Mesenchymal stem cell (in vitro differentiated cells and primary cell): Measurements from ENCODE around the gene PBX1.

Experiments
- DNase-seq: peaks from one replicate; pipeline ENCODE4 v3.0.0-alpha.2; 2013
- H2AFZ ChIP-seq: one replicate; pipeline ENCODE4 v1.6.1; 2013; ENCODE audit warnings: low read depth, mild to moderate bottlenecking, control low read depth, inconsistent platforms, low read length, moderate library complexity
- H2AK5ac ChIP-seq: 2 replicates; pipeline ENCODE4 v1.6.1; 2013; ENCODE audit warnings: low read length, moderate library complexity, mild to moderate bottlenecking, inconsistent platforms; ENCODE audit not compliant: severe bottlenecking
- H2BK120ac ChIP-seq: one replicate; pipeline ENCODE4 v1.6.1; 2013; ENCODE audit warnings: low read depth, mild to moderate bottlenecking, inconsistent platforms, low read length, moderate library complexity
- H2BK12ac ChIP-seq, 2 experiments: one replicate each; pipeline ENCODE4 v1.6.1; 2013; ENCODE audit warnings: inconsistent platforms in 2 of 2, low read length in 2 of 2, mild to moderate bottlenecking in 2 of 2, moderate library complexity in 2 of 2, control low read depth in 1 of 2
- H2BK15ac ChIP-seq: one replicate; pipeline ENCODE4 v1.6.1; 2013; ENCODE audit warnings: mild to moderate bottlenecking, low read depth, inconsistent platforms; ENCODE audit not compliant: poor library complexity, severe bottlenecking
- H2BK5ac ChIP-seq: 2 replicates; pipeline ENCODE4 v1.6.1; 2013; ENCODE audit warnings: low read depth, mild to moderate bottlenecking, low read length, control low read depth, inconsistent platforms; ENCODE audit not compliant: poor library complexity, severe bottlenecking
- H3K14ac ChIP-seq, 2 experiments: one replicate each; pipeline ENCODE4 v1.6.1; 2013; ENCODE audit warnings: inconsistent platforms in 2 of 2, low read length in 2 of 2, control low read depth in 1 of 2, mild to moderate bottlenecking in 1 of 2, moderate library complexity in 1 of 2
- H3K18ac ChIP-seq, 2 experiments: one replicate each; pipeline ENCODE4 v1.6.1; 2013; ENCODE audit warnings: inconsistent platforms in 2 of 2, low read length in 2 of 2, control low read depth in 1 of 2, low read depth in 1 of 2, mild to moderate bottlenecking in 1 of 2
- H3K23ac ChIP-seq, 2 experiments: one replicate each; pipeline ENCODE4 v1.6.1; 2013; ENCODE audit warnings: inconsistent platforms in 2 of 2, low read length in 2 of 2, mild to moderate bottlenecking in 2 of 2, moderate library complexity in 2 of 2, control low read depth in 1 of 2
- H3K27ac ChIP-seq: 2 replicates; pipeline ENCODE4 v1.5.1; 2013; ENCODE audit warnings: mild to moderate bottlenecking, moderate library complexity, low read length, control low read depth, inconsistent platforms; ENCODE audit not compliant: poor library complexity, severe bottlenecking
- H3K27me3 ChIP-seq, 2 experiments: 2 replicates each; pipeline versions ENCODE4 v1.6.1 to v1.7.0; 2013; ENCODE audit warnings: low read length in 2 of 2, mild to moderate bottlenecking in 2 of 2, moderate library complexity in 2 of 2, control low read depth in 1 of 2, inconsistent platforms in 1 of 2; ENCODE audit not compliant: control insufficient read depth in 1 of 2, insufficient read depth in 1 of 2
- H3K36me3 ChIP-seq, 2 experiments: 2 replicates each; pipeline versions ENCODE4 v1.6.1 to v1.7.0; 2013; ENCODE audit warnings: low read length in 2 of 2, control low read depth in 1 of 2, inconsistent platforms in 1 of 2, low read depth in 1 of 2, mild to moderate bottlenecking in 1 of 2; ENCODE audit not compliant: insufficient read depth in 2 of 2, control insufficient read depth in 1 of 2
- H3K4ac ChIP-seq, 2 experiments: one replicate each; pipeline ENCODE4 v1.6.1; 2013; ENCODE audit warnings: inconsistent platforms in 2 of 2, low read length in 2 of 2, mild to moderate bottlenecking in 2 of 2, moderate library complexity in 2 of 2, control low read depth in 1 of 2, low read depth in 1 of 2
- H3K4me1 ChIP-seq: 2 replicates; pipeline ENCODE4 v1.6.1; 2013; ENCODE audit warnings: low read depth, low read length, control low read depth; ENCODE audit not compliant: control insufficient read depth, insufficient read depth
- H3K4me2 ChIP-seq: 2 replicates; pipeline ENCODE4 v1.6.1; 2013; ENCODE audit warnings: low read length, mild to moderate bottlenecking, inconsistent platforms; ENCODE audit not compliant: poor library complexity, severe bottlenecking
- H3K4me3 ChIP-seq, 2 experiments: 2 replicates each; pipeline versions ENCODE4 v1.5.1 to v1.7.0; 2013; ENCODE audit warnings: low read length in 2 of 2, mild to moderate bottlenecking in 2 of 2, control low read depth in 1 of 2, low read depth in 1 of 2; ENCODE audit not compliant: insufficient read depth in 1 of 2
- H3K79me1 ChIP-seq: replicated peaks from 2 replicates; pipeline ENCODE4 v1.6.1; 2013; ENCODE audit warnings: mild to moderate bottlenecking, control low read depth, low read length, inconsistent platforms; ENCODE audit not compliant: poor library complexity, severe bottlenecking
- H3K9ac ChIP-seq: 2 replicates; pipeline ENCODE4 v1.7.0; 2013; ENCODE audit warnings: mild to moderate bottlenecking, low read length, moderate library complexity
- H3K9me3 ChIP-seq: 2 replicates; pipeline ENCODE4 v1.7.0; 2013; ENCODE audit warnings: mild to moderate bottlenecking, low read length; ENCODE audit not compliant: control insufficient read depth
- H4K8ac ChIP-seq: one replicate; pipeline ENCODE4 v1.6.1; 2013; ENCODE audit warnings: inconsistent platforms, mild to moderate bottlenecking, low read length, moderate library complexity
- H4K91ac ChIP-seq: one replicate; pipeline ENCODE4 v1.6.1; 2013; ENCODE audit warnings: mild to moderate bottlenecking, low read length, inconsistent platforms
- WGBS: methylation state at CpG from one replicate; pipeline ENCODE4 v1.1.7; 2013; ENCODE audit warnings: mixed read lengths; 5-methylcytosine and 5-hydroxymethylcytosine counted together

Gene PBX1

GRCh38 chr1:164709126-164709525, 150.1 kb downstream of the PBX1 start:
- peak; percentile 67 for DNase-seq
- Histone ChIP-seq H3K23ac (no peak overlapping the region), H3K27ac (no peak overlapping the region), H2AK5ac (no peak overlapping the region), H3K14ac (no peak overlapping the region), H3K79me1 (peaks cover 2% of the 10 kb centered on the region), H3K9me3 (no peaks in the 10 kb centered on the region), H3K27me3 (no peaks in the 10 kb centered on the region), H2BK15ac (no peak overlapping the region), H4K91ac (no peak overlapping the region), H3K18ac (peak overlapping the region in 1 of 2 experiments; percentile 54), H3K9ac (no peak overlapping the region), H3K4me2 (no peak overlapping the region), H3K4ac (no peak overlapping the region), H3K4me1 (peaks cover 3% of the 10 kb centered on the region), H2BK120ac (no peak overlapping the region), H3K36me3 (peaks cover 0 to 3% of the 10 kb centered on the region in 2 experiments), H4K8ac (peak overlapping the region; percentile 5), H2BK5ac (no peak overlapping the region), H2BK12ac (peak overlapping the region; percentile 2 to 27), H2AFZ (no peak overlapping the region), H3K4me3 (no peak overlapping the region)
- WGBS = 82% methylated on average over 4 of the region's 4 CpGs

GRCh38 chr1:164709541-164710278, 150.7 kb downstream of the PBX1 start:
- WGBS = 81% methylated on average over 9 of the region's 10 CpGs

GRCh38 chr1:164712131-164713036, 153.4 kb downstream of the PBX1 start:
- Histone ChIP-seq H3K4me2 (no peak overlapping the region), H3K27ac (no peak overlapping the region), H2BK12ac (no peak overlapping the region), H3K14ac (no peak overlapping the region), H3K4me3 (no peak overlapping the region), H4K91ac (no peak overlapping the region), H3K9me3 (no peaks in the 10 kb centered on the region), H2BK5ac (no peak overlapping the region), H3K23ac (no peak overlapping the region), H4K8ac (no peak overlapping the region), H2BK15ac (no peak overlapping the region), H2AFZ (no peak overlapping the region), H2AK5ac (no peak overlapping the region), H3K4me1 (peaks cover 3% of the 10 kb centered on the region), H3K4ac (no peak overlapping the region), H3K27me3 (peaks cover 0 to 2% of the 10 kb centered on the region in 2 experiments), H3K36me3 (peaks cover 0 to 3% of the 10 kb centered on the region in 2 experiments), H3K18ac (no peak overlapping the region), H3K79me1 (peaks cover 4% of the 10 kb centered on the region), H3K9ac (peak overlapping the region; percentile 61), H2BK120ac (no peak overlapping the region)
- 79% methylated on average over 25 of the region's 25 CpGs for WGBS
- DNase-seq = no peak

More at GRCh38 chr1:164709541-164710278, 150.7 kb downstream of the PBX1 start:
- no peak overlapping the region for H2BK12ac ChIP-seq
- no peaks in the 10 kb centered on the region for H3K27me3 ChIP-seq
- no peak overlapping the region for H4K91ac ChIP-seq
- no peak overlapping the region for H3K4me2 ChIP-seq
- peaks cover 3% of the 10 kb centered on the region for H3K4me1 ChIP-seq
- no peak overlapping the region for H3K14ac ChIP-seq
- H2BK120ac ChIP-seq = no peak overlapping the region
- H3K23ac ChIP-seq = no peak overlapping the region
- no peak overlapping the region for H3K18ac ChIP-seq
- no peak overlapping the region for H3K27ac ChIP-seq
- peaks cover 0 to 3% of the 10 kb centered on the region in 2 experiments for H3K36me3 ChIP-seq
- H4K8ac ChIP-seq = no peak overlapping the region
- no peak overlapping the region for H2AFZ ChIP-seq
- no peak overlapping the region for H3K4me3 ChIP-seq
- no peak overlapping the region for H2BK5ac ChIP-seq
- H2AK5ac ChIP-seq = no peak overlapping the region
- no peak overlapping the region for H3K9ac ChIP-seq
- peaks cover 2% of the 10 kb centered on the region for H3K79me1 ChIP-seq
- H3K4ac ChIP-seq = no peak overlapping the region
- H2BK15ac ChIP-seq = no peak overlapping the region
- DNase-seq = no peak
- H3K9me3 ChIP-seq = no peaks in the 10 kb centered on the region
